ENCODE results near the gene MACF1. TPM values are rescaled to one million over a fixed set of nuclear protein-coding genes. Genes with fewer than 3 reads are reported as not detected.

The MACF1 gene
- total and polyA plus RNA-seq, 7 donors = 38.9 to 162 (median 71.4) TPM

- Histone ChIP-seq H3K36me3 (ENCODE audit: insufficient read depth in 1 of 2, low read depth in 1 of 2) (peaks cover 29 to 100% of the 10 kb centered on the region in 2 donors), H3K27me3 (ENCODE audit: insufficient read depth in 3 of 3, low read length in 2 of 3) (no peaks in the 10 kb centered on the region), H3K9me3 (no peaks in the 10 kb centered on the region), H3K4me3 (no peak overlapping the region), H3K27ac (no peak overlapping the region), H3K4me1 (no peaks in the 10 kb centered on the region)
- no peak for TF ChIP-seq CTCF (IDR thresholded peaks at IDR 0.05)
- DNase-seq = no peak
- intact Hi-C loops (cut with DNase I) = loop anchor here in 1 of 2 donors (10.0 kb wide), 1 partner anchor 237 kb away; no protein-coding TSS in a partner anchor
- no peak for ATAC-seq
- WGBS, 3 donors = 74 to 85% (median 81%) methylated on average over 2 of the region's 2 CpGs
Measured at GRCh38 chr1:39332291-39332690, 127.8 kb downstream of the MACF1 start.

GRCh38 chr1:39332828-39333227 is 128.3 kb downstream of the MACF1 start:
- TF ChIP-seq CTCF (IDR thresholded peaks at IDR 0.05) = no peak
- no peak overlapping the region for H3K4me3 ChIP-seq
- 83 to 93% (median 91%) methylated on average over 2 of the region's 2 CpGs for WGBS, 3 donors
- H3K27ac ChIP-seq = no peak overlapping the region
- no peaks in the 10 kb centered on the region for H3K4me1 ChIP-seq
- no peaks in the 10 kb centered on the region for H3K9me3 ChIP-seq
- no peaks in the 10 kb centered on the region for H3K27me3 ChIP-seq (ENCODE audit: insufficient read depth in 3 of 3, low read length in 2 of 3)
- no peak for ATAC-seq
- peaks cover 23 to 100% of the 10 kb centered on the region in 2 donors for H3K36me3 ChIP-seq (ENCODE audit: insufficient read depth in 1 of 2, low read depth in 1 of 2)
- intact Hi-C loops (cut with DNase I) = loop anchor here in 1 of 2 donors (10.0 kb wide), 1 partner anchor 238 kb away; no protein-coding TSS in a partner anchor
- DNase-seq = no peak

- H3K27ac ChIP-seq = no peak overlapping the region
- no peaks in the 10 kb centered on the region for H3K4me1 ChIP-seq
- peaks cover 21 to 100% of the 10 kb centered on the region in 2 donors for H3K36me3 ChIP-seq (ENCODE audit: insufficient read depth in 1 of 2, low read depth in 1 of 2)
- intact Hi-C loops (cut with DNase I) = loop anchor here in 1 of 2 donors (10.0 kb wide), 1 partner anchor 238 kb away; no protein-coding TSS in a partner anchor
- no peak overlapping the region for H3K4me3 ChIP-seq
- ATAC-seq (no peak), DNase-seq (no peak)
- TF ChIP-seq CTCF (IDR thresholded peaks at IDR 0.05) = no peak
- no peaks in the 10 kb centered on the region for H3K27me3 ChIP-seq (ENCODE audit: insufficient read depth in 3 of 3, low read length in 2 of 3)
- H3K9me3 ChIP-seq = no peaks in the 10 kb centered on the region
- WGBS, 3 donors = 70 to 91% (median 73%) methylated on average over 4 of the region's 4 CpGs
Measured at GRCh38 chr1:39333296-39333695, 128.8 kb downstream of the MACF1 start.

DNA sequence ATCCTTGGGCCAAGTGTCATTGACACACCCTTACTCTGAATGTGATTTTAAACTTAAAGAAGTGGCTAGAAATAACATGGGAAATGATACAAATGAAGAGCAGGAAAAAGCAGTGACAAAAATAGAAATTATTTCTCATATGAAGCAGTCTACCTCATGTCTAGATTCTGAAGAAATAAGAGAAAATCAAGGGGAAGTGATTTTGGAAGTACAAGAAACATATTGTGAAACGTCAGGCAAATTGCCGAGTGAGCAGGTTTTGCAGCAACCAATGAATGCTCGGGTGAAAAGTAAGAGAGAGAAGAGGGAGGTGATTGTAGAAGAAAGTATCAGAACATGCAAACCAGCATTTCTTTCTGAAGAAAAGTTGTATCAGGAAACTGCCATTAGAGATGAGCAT is 130.7 kb downstream of the MACF1 start:
- TF ChIP-seq CTCF (IDR thresholded peaks at IDR 0.05) = no peak
- DNase-seq (no peak), ATAC-seq (no peak)
- H3K36me3 ChIP-seq (ENCODE audit: insufficient read depth in 1 of 2, low read depth in 1 of 2) = peaks cover 20 to 100% of the 10 kb centered on the region in 2 donors
- no peaks in the 10 kb centered on the region for H3K27me3 ChIP-seq (ENCODE audit: insufficient read depth in 3 of 3, low read length in 2 of 3)
- H3K4me3 ChIP-seq = no peak overlapping the region
- intact Hi-C loops (cut with DNase I) = loop anchor here (5.0 to 10.0 kb wide), 2 partner anchors 48 to 240 kb away; no protein-coding TSS in a partner anchor
- H3K9me3 ChIP-seq = no peaks in the 10 kb centered on the region
- no peaks in the 10 kb centered on the region for H3K4me1 ChIP-seq
- WGBS, 3 donors = 78 to 82% (median 78%) methylated on average over 3 of the region's 3 CpGs
- no peak overlapping the region for H3K27ac ChIP-seq

GRCh38 chr1:39337067-39337466 is 132.6 kb downstream of the MACF1 start:
- Histone ChIP-seq H3K4me1 (no peaks in the 10 kb centered on the region), H3K27me3 (ENCODE audit: insufficient read depth in 3 of 3, low read length in 2 of 3) (no peaks in the 10 kb centered on the region), H3K4me3 (no peak overlapping the region), H3K9me3 (no peaks in the 10 kb centered on the region), H3K27ac (no peak overlapping the region), H3K36me3 (ENCODE audit: insufficient read depth in 1 of 2, low read depth in 1 of 2) (peaks cover 18 to 100% of the 10 kb centered on the region in 2 donors)
- 88 to 94% (median 88%) methylated on average over 3 of the region's 3 CpGs for WGBS, 3 donors
- intact Hi-C loops (cut with DNase I) = loop anchor here (5.0 to 10.0 kb wide), 2 partner anchors 50 to 242 kb away; no protein-coding TSS in a partner anchor
- no peak for TF ChIP-seq CTCF (IDR thresholded peaks at IDR 0.05)
- no peak for ATAC-seq
- no peak for DNase-seq
